GM12891 (cell line): ENCODE measurements around the gene EXOG.

Experiments
- POLR2A ChIP-seq: IDR thresholded peaks from 2 replicates; pipeline ENCODE4 v1.6.1; 2011; ENCODE audit warnings: low read depth, low read length, control low read depth
- TAF1 ChIP-seq: IDR thresholded peaks from 2 replicates; pipeline ENCODE4 v1.6.1; 2011; ENCODE audit warnings: low read depth, low read length, control low read depth

DNA sequence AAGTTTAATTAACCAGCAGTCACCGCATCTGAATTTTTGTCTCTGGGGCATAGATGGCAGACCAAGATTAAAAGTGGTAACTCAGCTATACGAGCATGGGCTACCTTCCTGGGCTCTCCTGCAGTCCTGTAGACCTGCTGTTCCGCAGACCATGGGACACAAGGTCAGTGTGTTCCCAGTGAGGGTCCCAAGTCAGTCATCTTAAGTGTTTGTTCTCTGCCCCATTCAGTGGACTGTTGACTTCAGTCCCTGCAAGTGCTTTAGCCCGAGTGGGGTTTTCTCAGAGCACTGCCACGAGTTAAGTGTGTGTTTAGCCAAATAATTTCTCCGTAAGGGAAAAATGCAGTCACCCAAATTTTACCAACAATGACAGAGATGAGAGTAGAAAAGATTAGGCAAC lies 4.9 kb upstream of the EXOG start:
- TF ChIP-seq POLR2A = no peak
- TF ChIP-seq TAF1 = no peak
